Stimulated activated memory B cell treated with anti-CD40 and anti-IgM and Interleukin-4, amounts not matched to agents 10 μg/mL and 1 μg/mL and 100 μg/mL, for 72 hours (primary cell): ENCODE data around the gene HOXA6.

ENCODE experiments used
- ATAC-seq: fragments of 150-1000 bp; cut with Tn5 transposase; 2 replicates; pipeline ENCODE4 v1.10.0; 2021
- H3K27ac Mint-ChIP-seq: one replicate; pipeline ENCODE4 v1.8.0; 2022; ENCODE audit warnings: mild to moderate bottlenecking, mixed read lengths
- H3K27me3 Mint-ChIP-seq: one replicate; pipeline ENCODE4 v1.8.0; 2022; ENCODE audit warnings: mixed read lengths
- H3K36me3 Mint-ChIP-seq: one replicate; pipeline ENCODE4 v1.8.0; 2022; ENCODE audit warnings: mixed read lengths
- H3K4me1 Mint-ChIP-seq: one replicate; pipeline ENCODE4 v1.8.0; 2022; ENCODE audit warnings: mixed read lengths
- H3K4me3 Mint-ChIP-seq: one replicate; pipeline ENCODE4 v1.8.0; 2022; ENCODE audit warnings: mild to moderate bottlenecking, moderate library complexity, mixed read lengths
- H3K9me3 Mint-ChIP-seq: one replicate; pipeline ENCODE4 v1.8.0; 2022; ENCODE audit warnings: mixed read lengths

The HOXA6 gene

GRCh38 chr7:27179030-27179429 lies 31.5 kb upstream of the HOXA6 start:
- ATAC-seq: no peak
- H3K9me3 Mint-ChIP-seq: no peaks in the 10 kb centered on the region
- peaks cover 94% of the 10 kb centered on the region for H3K27me3 Mint-ChIP-seq
- peaks cover 24% of the 10 kb centered on the region for H3K4me1 Mint-ChIP-seq
- no peaks in the 10 kb centered on the region for H3K36me3 Mint-ChIP-seq
- no peak overlapping the region for H3K4me3 Mint-ChIP-seq
- no peak overlapping the region for H3K27ac Mint-ChIP-seq

- H3K36me3 Mint-ChIP-seq: no peaks in the 10 kb centered on the region
- H3K4me1 Mint-ChIP-seq: peaks cover 24% of the 10 kb centered on the region
- no peaks in the 10 kb centered on the region for H3K9me3 Mint-ChIP-seq
- ATAC-seq: no peak
- H3K27ac Mint-ChIP-seq: no peak overlapping the region
- no peak overlapping the region for H3K4me3 Mint-ChIP-seq
- peaks cover 92% of the 10 kb centered on the region for H3K27me3 Mint-ChIP-seq
Measured at GRCh38 chr7:27178366-27178765, 30.8 kb upstream of the HOXA6 start.

- H3K27me3 Mint-ChIP-seq: peaks cover 89% of the 10 kb centered on the region
- H3K9me3 Mint-ChIP-seq: no peaks in the 10 kb centered on the region
- no peaks in the 10 kb centered on the region for H3K36me3 Mint-ChIP-seq
- no peak for ATAC-seq
- H3K4me1 Mint-ChIP-seq: peaks cover 22% of the 10 kb centered on the region
- H3K4me3 Mint-ChIP-seq: no peak overlapping the region
- H3K27ac Mint-ChIP-seq: no peak overlapping the region
Measured at GRCh38 chr7:27177795-27178320, 30.3 kb upstream of the HOXA6 start.

GRCh38 chr7:27176962-27177794 lies 29.6 kb upstream of the HOXA6 start:
- Mint-ChIP-seq H3K36me3 (no peaks in the 10 kb centered on the region), H3K4me1 (peaks cover 22% of the 10 kb centered on the region), H3K9me3 (no peaks in the 10 kb centered on the region), H3K27ac (no peak overlapping the region), H3K27me3 (peaks cover 89% of the 10 kb centered on the region), H3K4me3 (no peak overlapping the region)
- no peak for ATAC-seq

- no peak for ATAC-seq
- Mint-ChIP-seq H3K4me1 (peaks cover 29% of the 10 kb centered on the region), H3K36me3 (no peaks in the 10 kb centered on the region), H3K4me3 (no peak overlapping the region), H3K9me3 (no peaks in the 10 kb centered on the region), H3K27me3 (peaks cover 89% of the 10 kb centered on the region), H3K27ac (no peak overlapping the region)
Measured at GRCh38 chr7:27176524-27176845, 28.9 kb upstream of the HOXA6 start.

- Mint-ChIP-seq H3K4me1 (peaks cover 32% of the 10 kb centered on the region), H3K4me3 (no peak overlapping the region), H3K36me3 (no peaks in the 10 kb centered on the region), H3K27me3 (peaks cover 89% of the 10 kb centered on the region), H3K27ac (no peak overlapping the region), H3K9me3 (no peaks in the 10 kb centered on the region)
- ATAC-seq: no peak
Measured at GRCh38 chr7:27175626-27176523, 28.3 kb upstream of the HOXA6 start.

GRCh38 chr7:27174874-27175625 lies 27.5 kb upstream of the HOXA6 start:
- no peak for ATAC-seq
- H3K9me3 Mint-ChIP-seq: no peaks in the 10 kb centered on the region

GRCh38 chr7:27173956-27174873 lies 26.6 kb upstream of the HOXA6 start, which contains the start of gene HOXA10:
Gene HOXA10, minus strand, starts transcription at chr7:27174320. Its CDS starts 14 bp downstream, at chr7:27174306.
- Mint-ChIP-seq H3K9me3 (no peaks in the 10 kb centered on the region), H3K4me3 (peak within 1 kb of the TSS; percentile 56), H3K4me1 (peaks cover 18% of the 10 kb centered on the region), H3K27ac (no peak within 1 kb of the TSS), H3K27me3 (peaks cover 83% of the 10 kb centered on the region), H3K36me3 (no peaks in the 10 kb centered on the region)
- ATAC-seq: no peak

More at GRCh38 chr7:27174874-27175625, 27.5 kb upstream of the HOXA6 start:
- Mint-ChIP-seq H3K36me3 (no peaks in the 10 kb centered on the region), H3K27ac (no peak overlapping the region), H3K27me3 (peaks cover 89% of the 10 kb centered on the region), H3K4me1 (peaks cover 26% of the 10 kb centered on the region), H3K4me3 (peak overlapping the region; percentile 56)

- Mint-ChIP-seq H3K4me1 (peaks cover 23% of the 10 kb centered on the region), H3K9me3 (no peaks in the 10 kb centered on the region), H3K27ac (no peak overlapping the region), H3K36me3 (no peaks in the 10 kb centered on the region), H3K27me3 (peaks cover 83% of the 10 kb centered on the region), H3K4me3 (no peak overlapping the region)
- ATAC-seq: peak; percentile 59
Measured at GRCh38 chr7:27173511-27173955, 26.0 kb upstream of the HOXA6 start.

- Mint-ChIP-seq H3K27ac (no peak overlapping the region), H3K27me3 (peaks cover 83% of the 10 kb centered on the region)
- no peak for ATAC-seq
Measured at GRCh38 chr7:27172823-27173510, 25.4 kb upstream of the HOXA6 start.

GRCh38 chr7:27172315-27172774 lies 24.8 kb upstream of the HOXA6 start:
- peak overlapping the region; percentile 47 for H3K4me3 Mint-ChIP-seq
- H3K27me3 Mint-ChIP-seq: peaks cover 83% of the 10 kb centered on the region
- no peaks in the 10 kb centered on the region for H3K9me3 Mint-ChIP-seq
- no peak for ATAC-seq
- H3K27ac Mint-ChIP-seq: no peak overlapping the region
- peaks cover 25% of the 10 kb centered on the region for H3K4me1 Mint-ChIP-seq
- H3K36me3 Mint-ChIP-seq: no peaks in the 10 kb centered on the region

More at GRCh38 chr7:27172823-27173510, 25.4 kb upstream of the HOXA6 start:
- Mint-ChIP-seq H3K4me1 (peaks cover 25% of the 10 kb centered on the region), H3K9me3 (no peaks in the 10 kb centered on the region), H3K4me3 (peak overlapping the region; percentile 23), H3K36me3 (no peaks in the 10 kb centered on the region)

- Mint-ChIP-seq H3K9me3 (no peaks in the 10 kb centered on the region), H3K27ac (no peak overlapping the region), H3K4me3 (no peak overlapping the region)
Measured at GRCh38 chr7:27171637-27172314, 24.2 kb upstream of the HOXA6 start.

GRCh38 chr7:27171325-27171636 lies 23.7 kb upstream of the HOXA6 start:
- no peak for ATAC-seq
- Mint-ChIP-seq H3K4me1 (peaks cover 25% of the 10 kb centered on the region), H3K27me3 (peaks cover 80% of the 10 kb centered on the region), H3K9me3 (no peaks in the 10 kb centered on the region), H3K27ac (no peak overlapping the region), H3K36me3 (no peaks in the 10 kb centered on the region), H3K4me3 (no peak overlapping the region)

More at GRCh38 chr7:27171637-27172314, 24.2 kb upstream of the HOXA6 start:
- ATAC-seq: no peak
- H3K36me3 Mint-ChIP-seq: no peaks in the 10 kb centered on the region
- peaks cover 83% of the 10 kb centered on the region for H3K27me3 Mint-ChIP-seq
- peaks cover 25% of the 10 kb centered on the region for H3K4me1 Mint-ChIP-seq
